ENCODE results near the gene GALNTL6. TPM values are rescaled to one million over a fixed set of nuclear protein-coding genes. Genes with fewer than 3 reads are reported as not detected.

GALNTL6 gene
- total RNA-seq, 1 experiment from 2014 or later, result not detected

DNA sequence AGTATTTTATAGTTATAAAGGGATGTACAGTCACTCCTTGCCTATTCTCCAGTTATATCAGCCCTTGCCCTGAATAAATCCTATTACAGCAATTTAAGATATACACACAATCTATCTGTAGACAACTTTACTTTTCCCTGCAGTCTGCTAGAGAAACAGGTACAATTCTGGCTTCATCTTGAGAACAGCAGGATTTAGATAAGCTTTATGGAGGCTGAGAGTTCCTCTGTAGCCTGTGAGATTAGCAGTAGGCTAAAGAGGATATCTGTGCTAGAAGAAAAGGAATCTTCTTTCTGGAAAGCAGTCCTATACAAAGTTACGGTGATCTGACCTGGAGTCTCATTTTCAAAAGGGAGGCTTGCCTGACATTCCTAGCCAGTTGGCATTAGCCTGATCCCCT, 290.3 kb downstream of the GALNTL6 start:
- no CpG with 5 or more reads among the region's 1 CpG for WGBS (ENCODE audit: extremely low coverage, insufficient read length, low lambda C conversion rate)
- no peak overlapping the region for H3K27ac Mint-ChIP-seq

More for the DNA sequence above, 290.3 kb downstream of the GALNTL6 start:
- no peaks in the 10 kb centered on the region for H3K9me3 ChIP-seq (ENCODE audit: control insufficient read depth, low read depth, low read length)
- no peak overlapping the region for H2BK15ac ChIP-seq (ENCODE audit: low read depth, low read length)
- H3K23me2 ChIP-seq (ENCODE audit: insufficient read length, low read depth, low read length, poor library complexity, severe bottlenecking), result no peaks in the 10 kb centered on the region
- Mint-ChIP-seq H3K36me3 (ENCODE audit: insufficient read depth in 1 of 3, low read depth in 3 of 3) (peaks cover 0 to 1% (median 0%) of the 10 kb centered on the region in 3 experiments; a peak in 1 of 7 replicates), H3K27me3 (ENCODE audit: low read depth) (no peaks in the 10 kb centered on the region), H3K4me1 (no peaks in the 10 kb centered on the region), H3K4me3 (no peak overlapping the region), H3K9me3 (no peaks in the 10 kb centered on the region)
- H4K91ac ChIP-seq (ENCODE audit: insufficient read length, low read depth, low read length), result no peak overlapping the region
- H2BK20ac ChIP-seq (ENCODE audit: low read depth, low read length, poor library complexity, severe bottlenecking), result no peak overlapping the region
- H3K27me3 ChIP-seq (ENCODE audit: insufficient read depth, low read length), result no peaks in the 10 kb centered on the region
- no peaks in the 10 kb centered on the region for H3K79me2 ChIP-seq (ENCODE audit: insufficient read depth, low read length)
- H3K4me1 ChIP-seq (ENCODE audit: insufficient read depth, low read length), result no peaks in the 10 kb centered on the region
- no peak overlapping the region for H2BK12ac ChIP-seq (ENCODE audit: insufficient read length, low read depth, low read length)
- no peak overlapping the region for H3K23ac ChIP-seq (ENCODE audit: insufficient read length, low read depth, low read length)
- H2BK120ac ChIP-seq (ENCODE audit: low read depth, low read length, poor library complexity, severe bottlenecking), result no peak overlapping the region
- no peak overlapping the region for H4K5ac ChIP-seq (ENCODE audit: insufficient read length, low read depth, low read length)
- DNase-seq, result no peak
- no peaks in the 10 kb centered on the region for H4K20me1 ChIP-seq (ENCODE audit: control insufficient read depth, insufficient read depth, insufficient read length)
- H3T11ph ChIP-seq (ENCODE audit: low read length), result no peak overlapping the region
- TF ChIP-seq, protein P1, sequence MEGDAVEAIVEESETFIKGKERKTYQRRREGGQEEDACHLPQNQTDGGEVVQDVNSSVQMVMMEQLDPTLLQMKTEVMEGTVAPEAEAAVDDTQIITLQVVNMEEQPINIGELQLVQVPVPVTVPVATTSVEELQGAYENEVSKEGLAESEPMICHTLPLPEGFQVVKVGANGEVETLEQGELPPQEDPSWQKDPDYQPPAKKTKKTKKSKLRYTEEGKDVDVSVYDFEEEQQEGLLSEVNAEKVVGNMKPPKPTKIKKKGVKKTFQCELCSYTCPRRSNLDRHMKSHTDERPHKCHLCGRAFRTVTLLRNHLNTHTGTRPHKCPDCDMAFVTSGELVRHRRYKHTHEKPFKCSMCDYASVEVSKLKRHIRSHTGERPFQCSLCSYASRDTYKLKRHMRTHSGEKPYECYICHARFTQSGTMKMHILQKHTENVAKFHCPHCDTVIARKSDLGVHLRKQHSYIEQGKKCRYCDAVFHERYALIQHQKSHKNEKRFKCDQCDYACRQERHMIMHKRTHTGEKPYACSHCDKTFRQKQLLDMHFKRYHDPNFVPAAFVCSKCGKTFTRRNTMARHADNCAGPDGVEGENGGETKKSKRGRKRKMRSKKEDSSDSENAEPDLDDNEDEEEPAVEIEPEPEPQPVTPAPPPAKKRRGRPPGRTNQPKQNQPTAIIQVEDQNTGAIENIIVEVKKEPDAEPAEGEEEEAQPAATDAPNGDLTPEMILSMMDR (conservative IDR thresholded peaks at IDR 0.05), result no peak
- no peak overlapping the region for H3K4me2 ChIP-seq (ENCODE audit: insufficient read depth, insufficient read length, low read length)
- no peak overlapping the region for H2AFZ ChIP-seq (ENCODE audit: low read length)
- H3K9ac ChIP-seq (ENCODE audit: extremely low read depth, insufficient read length, low read length), result no peak overlapping the region
- H2BK5ac ChIP-seq (ENCODE audit: insufficient read length, low read length), result no peak overlapping the region
- no peaks in the 10 kb centered on the region for H3K79me1 ChIP-seq (ENCODE audit: insufficient read depth, low read depth, low read length, poor library complexity, severe bottlenecking)
- H3K56ac ChIP-seq (ENCODE audit: insufficient read length, low read depth, low read length), result no peak overlapping the region
- H3K14ac ChIP-seq (ENCODE audit: insufficient read depth, low read length), result no peak overlapping the region
- no peak overlapping the region for H3K4ac ChIP-seq (ENCODE audit: low read depth, low read length)
- no peak overlapping the region for H2AK5ac ChIP-seq (ENCODE audit: insufficient read length, low read length)
- no peak overlapping the region for H3K27ac ChIP-seq (ENCODE audit: insufficient read length, low read depth, low read length)
- no peak overlapping the region for H4K8ac ChIP-seq (replicated peaks; ENCODE audit: insufficient read length, low read depth, low read length)
- no peak overlapping the region for H3K18ac ChIP-seq (ENCODE audit: insufficient read length, low read depth, low read length)
